ENCODE measurements around the gene SLC25A53.
A peak's percentile ranks its signal among the peaks of the same experiment; 100 is the strongest.

SLC25A53 gene

GRCh38 chrX:104156630-104157529, at the start of gene SLC25A53:
Gene SLC25A53 (minus strand): TSS chrX:104157009. CDS start chrX:104105257, 51,752 bp downstream.
- DNase-seq (ENCODE audit: low spot score): peak; percentile 71

- DNase-seq (ENCODE audit: low spot score): no peak
These were observed 48.7 kb upstream of the SLC25A53 start for GRCh38 chrX:104205548-104205947.

GRCh38 chrX:104195489-104196084, 38.8 kb upstream of the SLC25A53 start:
- peak; percentile 36 for DNase-seq (ENCODE audit: low spot score)

- no peak for DNase-seq (ENCODE audit: low spot score)
These were observed 38.2 kb upstream of the SLC25A53 start for GRCh38 chrX:104195013-104195412.

- DNase-seq (ENCODE audit: low spot score): no peak
These were observed 36.7 kb upstream of the SLC25A53 start for GRCh38 chrX:104193485-104193884.

- DNase-seq (ENCODE audit: low spot score): no peak
These were observed 33.0 kb upstream of the SLC25A53 start for GRCh38 chrX:104189837-104190236.

- DNase-seq (ENCODE audit: low spot score): no peak
These were observed 31.1 kb upstream of the SLC25A53 start for GRCh38 chrX:104187931-104188330.

- peak; percentile 25 for DNase-seq (ENCODE audit: low spot score)
These were observed 26.9 kb upstream of the SLC25A53 start for GRCh38 chrX:104183685-104184084.

DNA sequence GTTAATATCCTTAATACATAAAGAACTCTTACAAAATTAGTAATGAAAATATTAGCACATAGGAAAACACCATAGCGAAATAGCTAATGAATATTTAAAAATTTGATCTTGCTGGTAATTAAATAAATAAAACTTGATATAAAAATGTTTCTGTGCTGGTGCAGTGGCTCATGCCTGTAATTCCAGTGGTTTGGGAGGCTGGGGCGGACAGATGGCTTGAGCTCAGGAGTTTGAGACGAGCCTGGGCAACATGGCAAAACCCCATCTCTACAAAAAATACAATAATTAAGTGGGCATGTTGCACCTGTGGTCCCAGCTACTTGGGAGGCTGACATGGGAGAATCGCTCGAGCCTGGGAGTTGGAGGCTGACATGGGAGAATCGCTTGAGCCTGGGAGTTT, 17.0 kb upstream of the SLC25A53 start:
- DNase-seq (ENCODE audit: low spot score): no peak

- DNase-seq (ENCODE audit: low spot score): no peak
These were observed 16.0 kb upstream of the SLC25A53 start for GRCh38 chrX:104172788-104173187.

DNA sequence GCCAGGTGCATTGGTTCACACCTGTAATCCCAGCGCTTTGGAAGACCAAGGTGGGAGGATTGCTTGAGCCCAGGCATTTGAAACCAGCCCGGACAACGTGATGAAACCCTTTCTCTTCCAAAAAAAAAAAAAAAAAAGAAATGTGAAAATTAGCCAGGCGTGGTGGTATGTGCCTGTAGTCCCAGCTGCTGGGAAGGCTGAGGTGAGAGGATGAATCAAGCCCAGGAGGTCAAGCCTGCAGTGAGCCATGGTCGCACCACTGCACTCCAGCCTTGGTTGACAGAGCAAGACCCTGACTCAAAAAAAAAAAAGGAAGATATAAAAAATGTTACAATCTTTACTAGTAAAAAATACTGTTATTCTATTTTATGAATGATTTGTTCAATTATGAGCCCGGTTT, 15.3 kb upstream of the SLC25A53 start:
- DNase-seq (ENCODE audit: low spot score): no peak

DNA sequence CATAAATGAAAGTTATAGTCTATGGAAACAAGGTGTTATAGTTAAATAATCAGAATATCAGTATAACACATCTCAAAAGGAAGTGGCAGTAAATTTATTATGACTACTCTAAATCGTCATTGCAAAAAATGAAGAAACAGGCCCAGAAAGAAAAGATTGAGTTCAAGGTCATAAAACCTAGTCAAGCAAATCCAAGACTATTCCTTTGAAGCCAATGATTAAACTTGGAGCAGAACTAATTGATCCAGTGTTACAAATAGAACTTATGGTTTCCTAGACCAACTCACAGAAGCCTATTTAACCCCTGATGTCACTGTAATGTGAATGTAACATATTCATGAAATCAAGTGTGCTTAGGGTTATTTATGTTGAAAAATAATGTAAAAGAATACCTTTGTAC, 11.3 kb upstream of the SLC25A53 start:
- DNase-seq (ENCODE audit: low spot score): no peak

DNA sequence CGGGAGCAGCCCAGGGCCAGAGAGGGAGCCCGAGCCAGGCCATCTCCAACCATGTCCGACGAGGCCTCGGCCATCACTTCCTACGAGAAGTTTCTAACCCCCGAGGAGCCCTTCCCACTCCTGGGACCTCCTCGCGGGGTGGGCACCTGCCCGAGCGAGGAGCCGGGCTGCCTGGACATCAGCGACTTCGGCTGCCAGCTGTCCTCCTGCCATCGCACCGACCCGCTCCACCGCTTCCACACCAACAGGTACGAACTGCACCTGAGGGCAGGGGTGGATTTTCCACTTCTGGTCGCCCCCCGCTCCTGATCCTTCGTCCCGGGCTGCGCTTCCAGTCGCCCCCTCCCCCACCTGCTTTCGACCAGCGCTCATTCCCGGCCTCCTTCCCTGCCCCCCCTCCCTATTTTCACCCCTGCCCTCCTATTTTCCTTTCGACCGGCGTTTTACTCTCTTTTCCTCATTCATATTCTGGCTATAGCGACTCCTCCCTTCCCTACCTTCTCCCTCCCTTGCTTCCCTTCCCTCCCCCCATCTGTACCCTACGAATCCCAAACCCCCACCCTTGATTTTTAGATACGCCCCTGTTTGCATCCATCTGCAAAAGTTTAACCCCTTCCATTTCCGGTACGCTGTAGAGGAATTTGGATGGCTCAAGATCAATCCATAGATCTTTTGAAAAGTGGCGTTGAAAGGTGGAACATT, 10.1 kb upstream of the SLC25A53 start:
- DNase-seq (ENCODE audit: low spot score): no peak

DNA sequence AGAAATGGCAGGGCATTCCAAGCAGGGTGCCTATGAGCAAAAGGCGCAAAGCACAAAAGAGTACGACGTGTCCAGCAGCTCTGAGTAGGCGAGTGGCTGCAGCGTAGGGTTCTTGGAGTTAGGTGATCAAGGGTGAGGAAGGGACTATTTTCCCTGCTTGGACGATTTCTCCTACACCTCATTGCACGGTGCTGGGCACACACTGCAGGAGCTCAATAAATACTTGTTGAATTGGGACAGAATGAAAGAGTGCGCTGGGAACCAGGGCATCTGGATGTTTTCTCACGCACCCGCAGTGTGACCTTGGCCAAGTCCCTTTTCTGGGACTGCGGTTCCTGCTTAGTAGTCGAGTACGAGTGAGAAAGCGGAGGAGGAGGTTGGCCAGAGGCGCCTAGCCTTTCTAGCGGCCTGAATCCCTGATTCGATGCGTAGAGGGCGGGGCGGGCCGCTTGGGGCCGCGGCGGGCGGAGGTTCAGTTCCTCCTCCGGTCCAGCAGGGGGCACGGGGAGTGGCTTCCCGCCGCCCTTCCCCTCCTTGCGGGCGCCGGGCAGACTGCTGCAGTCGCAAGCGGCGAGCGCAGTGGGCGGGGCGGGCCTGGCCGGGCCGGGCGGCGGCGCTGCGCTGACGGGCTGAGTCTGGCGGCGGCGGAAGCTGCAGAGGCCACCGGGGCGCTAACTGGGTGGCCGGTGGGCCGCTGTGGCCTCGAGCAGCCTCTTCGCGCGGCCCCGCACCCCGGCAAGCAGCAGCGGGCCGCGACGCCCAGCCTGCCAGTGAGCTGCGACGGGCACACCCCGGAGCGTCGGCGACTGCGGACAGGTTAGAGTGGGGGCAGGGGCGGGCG, 9.3 kb upstream of the SLC25A53 start, which contains the start of gene FAM199X:
Gene FAM199X (plus strand): TSS at position 560 of the 841 bp plus-strand sequence. CDS start 333 bp downstream, outside the sequence.
- DNase-seq (ENCODE audit: low spot score): peak; percentile 84

GRCh38 chrX:104151037-104151436, 5.8 kb downstream of the SLC25A53 start:
- DNase-seq (ENCODE audit: low spot score): no peak

GRCh38 chrX:104141087-104141760, 15.6 kb downstream of the SLC25A53 start:
- no peak for DNase-seq (ENCODE audit: low spot score)

GRCh38 chrX:104137496-104137895, 19.3 kb downstream of the SLC25A53 start:
- no peak for DNase-seq (ENCODE audit: low spot score)

DNA sequence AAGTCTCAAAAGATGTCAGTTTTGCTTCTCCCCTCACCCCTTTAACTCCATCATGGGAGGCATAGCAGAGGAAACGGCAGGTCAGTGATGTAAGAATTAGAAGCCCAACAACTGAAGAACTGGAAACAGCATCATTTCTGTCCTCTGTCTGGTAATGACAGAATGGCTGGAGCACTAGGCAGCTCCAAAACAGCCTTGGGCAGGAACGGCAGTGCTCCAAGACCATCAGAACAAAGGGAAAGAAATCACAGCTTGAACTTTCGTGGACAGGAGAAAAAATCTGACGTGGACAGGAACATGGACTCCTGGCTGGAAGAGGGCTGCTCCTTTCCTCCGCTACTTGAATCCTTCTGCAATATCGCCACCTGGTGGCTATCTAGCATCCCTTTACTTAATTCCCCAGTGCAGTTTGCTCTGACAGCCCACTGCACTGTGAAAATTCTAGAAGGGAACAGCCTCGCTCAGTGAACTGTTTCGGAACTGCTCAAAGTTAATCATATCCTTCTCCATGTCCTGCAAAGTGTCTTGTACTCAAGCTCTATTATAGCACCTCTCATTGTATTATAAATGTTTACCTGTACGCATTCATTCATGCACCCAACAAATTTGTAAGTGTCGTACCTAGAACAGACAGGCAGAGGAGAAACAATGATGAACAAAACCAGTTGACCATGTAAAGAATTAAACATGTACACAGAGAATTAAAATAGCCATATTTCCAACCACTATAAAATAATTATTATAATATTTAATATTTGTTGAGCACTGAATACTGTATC, 20.4 kb downstream of the SLC25A53 start:
- DNase-seq (ENCODE audit: low spot score): peak; percentile 71

DNA sequence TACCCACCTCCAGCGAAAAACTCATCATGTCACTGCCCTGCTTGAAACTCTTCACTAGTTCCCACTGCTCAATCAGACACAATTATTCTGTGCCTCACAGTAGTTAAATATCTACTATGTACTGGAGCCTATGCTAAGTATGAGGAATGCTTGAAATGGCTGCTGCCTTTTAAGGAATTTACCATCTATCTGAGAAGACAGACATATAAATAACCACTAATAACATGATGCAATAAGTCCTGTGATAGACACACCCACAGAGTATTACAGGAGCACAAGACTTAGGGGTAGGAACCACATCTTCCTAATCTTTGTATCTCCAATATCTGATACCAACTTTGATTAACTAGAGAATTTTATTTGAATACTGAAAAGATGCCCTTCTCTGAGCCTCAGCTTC, 21.1 kb downstream of the SLC25A53 start:
- no peak for DNase-seq (ENCODE audit: low spot score)

GRCh38 chrX:104134583-104135261, 22.1 kb downstream of the SLC25A53 start:
- no peak for DNase-seq (ENCODE audit: low spot score)

All from activated CD4-positive, alpha-beta T cell treated with anti-CD3 and anti-CD28 coated beads, Interleukin-2, Interleukin-4, amounts not matched to agents 100 ng/mL and 50 ng/mL, durations not matched to agents 16 hours and 8 hours (primary cell).